GM04504 (cell line): Measurements from ENCODE around the gene SPATA2L.

Experiments used
- DNase-seq: peaks from one replicate; pipeline ENCODE4 v3.0.0-alpha.2; 2012; ENCODE audit warnings: low read depth

Gene SPATA2L

GRCh38 chr16:89701425-89702406 is at the start of gene SPATA2L:
TSS of gene SPATA2L (minus strand) at chr16:89701705. CDS start at chr16:89701232, 473 bp downstream.
- peak; percentile 44 for DNase-seq

DNA sequence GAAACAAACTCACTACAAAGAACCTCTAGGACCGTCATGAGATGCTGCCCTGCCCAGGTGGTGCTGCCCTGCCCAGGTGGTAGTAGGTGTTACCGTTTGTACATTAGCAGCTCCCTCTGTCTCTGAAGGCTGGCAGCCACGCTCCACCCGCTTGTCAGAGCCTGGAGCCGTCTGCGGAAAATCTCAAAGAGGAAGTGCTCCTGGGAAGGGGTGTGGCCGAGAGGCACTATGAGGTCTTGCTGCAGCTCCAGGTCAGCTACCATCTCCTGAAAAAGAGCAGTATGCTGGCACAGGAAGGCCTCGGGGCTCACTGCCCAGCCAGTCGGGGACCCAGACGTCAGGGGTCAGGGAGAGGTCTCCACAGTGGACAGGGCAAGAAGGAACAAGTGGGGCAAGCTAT is 48.1 kb upstream of the SPATA2L start:
- DNase-seq = no peak

DNA sequence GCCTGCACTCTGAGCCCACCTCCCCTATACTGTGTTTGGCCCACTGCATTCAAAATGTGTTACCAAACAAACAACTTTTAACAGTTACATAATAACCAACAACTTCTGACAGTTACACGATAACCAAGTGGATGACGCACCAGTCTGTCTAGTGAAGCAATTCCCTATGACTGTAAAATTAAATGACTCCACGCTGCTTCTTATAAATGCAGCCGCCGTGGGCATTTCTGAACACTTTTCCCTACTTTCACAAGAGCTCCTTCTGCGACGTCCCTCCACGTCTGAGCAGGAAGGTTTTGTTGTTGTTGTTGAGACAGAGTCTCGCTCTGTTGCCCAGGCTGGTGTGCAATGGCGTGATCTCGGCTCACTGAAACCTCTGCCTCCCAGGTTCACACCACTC is 47.4 kb upstream of the SPATA2L start:
- no peak for DNase-seq

GRCh38 chr16:89748076-89748475 is 46.6 kb upstream of the SPATA2L start:
- DNase-seq = no peak

- DNase-seq = no peak
Measured at GRCh38 chr16:89746043-89746442, 44.5 kb upstream of the SPATA2L start.

GRCh38 chr16:89744813-89745212 is 43.3 kb upstream of the SPATA2L start:
- no peak for DNase-seq

DNA sequence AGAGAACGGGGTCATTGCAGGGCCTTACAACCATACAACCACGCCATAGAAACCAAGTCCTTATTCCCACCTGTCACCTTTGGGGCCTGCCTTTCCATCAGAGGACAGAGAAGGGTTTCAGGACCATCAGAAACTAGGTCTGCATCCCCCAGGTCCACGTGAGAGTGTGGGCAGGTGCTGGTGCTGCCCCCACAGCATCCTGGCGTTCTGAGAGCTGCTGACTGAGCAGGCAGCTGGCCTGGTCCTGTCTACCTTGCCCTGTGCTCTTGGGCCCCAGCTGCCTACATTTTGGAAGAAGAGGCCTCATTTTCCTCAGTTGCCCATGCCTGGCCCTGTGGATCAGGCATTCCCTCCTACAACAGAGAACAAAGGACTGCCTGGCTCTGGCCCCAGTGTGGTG is 41.4 kb upstream of the SPATA2L start:
- no peak for DNase-seq

DNA sequence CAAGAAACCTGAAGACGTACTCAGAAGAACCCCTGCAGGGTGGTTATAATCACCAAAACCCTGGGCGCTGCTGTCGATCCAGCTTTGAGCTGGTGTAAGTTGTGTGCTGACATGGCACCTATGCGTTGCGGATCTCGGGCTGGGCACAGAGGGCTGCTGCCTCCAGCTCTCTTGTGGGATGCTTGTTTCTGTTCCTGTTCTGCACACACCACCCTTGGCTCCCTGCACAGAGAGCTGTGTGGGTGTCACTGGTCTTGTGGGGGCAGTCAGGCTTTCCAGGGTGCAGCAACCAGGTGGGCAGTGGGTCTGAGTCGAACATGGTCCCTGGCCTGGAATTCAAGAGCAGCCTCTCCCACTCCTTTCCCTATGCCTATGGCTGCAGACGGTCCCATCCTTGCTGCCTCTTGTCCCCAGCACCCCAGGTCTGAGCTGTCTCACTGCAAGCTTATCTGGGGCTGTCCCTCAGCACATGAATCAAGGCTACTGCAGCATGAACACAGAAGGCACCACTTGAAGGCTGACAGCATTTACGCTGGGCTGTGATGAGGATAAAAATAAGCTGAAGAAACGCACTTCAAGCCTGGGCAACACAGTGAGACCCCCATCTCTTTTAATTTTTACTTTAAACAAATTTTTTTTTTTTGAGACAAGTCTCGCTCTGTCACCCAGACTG is 40.0 kb upstream of the SPATA2L start:
- no peak for DNase-seq

DNA sequence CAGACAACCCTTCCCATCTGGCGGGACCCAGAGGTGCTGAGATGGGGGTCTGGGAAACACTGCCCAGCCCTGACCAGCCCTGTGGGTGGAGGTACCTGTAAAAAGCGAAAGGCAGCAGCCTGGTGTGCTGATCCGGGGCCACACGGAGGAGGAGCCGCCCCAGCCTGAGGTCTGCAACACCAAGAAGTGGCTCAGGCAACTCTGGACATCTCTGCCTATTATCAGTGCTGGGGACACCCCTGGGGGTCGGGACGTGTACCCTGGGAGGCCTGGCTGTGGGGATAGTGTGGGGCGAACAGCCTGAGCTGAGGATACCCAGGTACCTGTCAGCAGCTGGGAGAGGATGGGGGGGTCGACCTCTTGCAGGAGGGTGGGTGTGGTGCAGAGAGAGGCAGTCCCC is 37.9 kb upstream of the SPATA2L start:
- no peak for DNase-seq

DNA sequence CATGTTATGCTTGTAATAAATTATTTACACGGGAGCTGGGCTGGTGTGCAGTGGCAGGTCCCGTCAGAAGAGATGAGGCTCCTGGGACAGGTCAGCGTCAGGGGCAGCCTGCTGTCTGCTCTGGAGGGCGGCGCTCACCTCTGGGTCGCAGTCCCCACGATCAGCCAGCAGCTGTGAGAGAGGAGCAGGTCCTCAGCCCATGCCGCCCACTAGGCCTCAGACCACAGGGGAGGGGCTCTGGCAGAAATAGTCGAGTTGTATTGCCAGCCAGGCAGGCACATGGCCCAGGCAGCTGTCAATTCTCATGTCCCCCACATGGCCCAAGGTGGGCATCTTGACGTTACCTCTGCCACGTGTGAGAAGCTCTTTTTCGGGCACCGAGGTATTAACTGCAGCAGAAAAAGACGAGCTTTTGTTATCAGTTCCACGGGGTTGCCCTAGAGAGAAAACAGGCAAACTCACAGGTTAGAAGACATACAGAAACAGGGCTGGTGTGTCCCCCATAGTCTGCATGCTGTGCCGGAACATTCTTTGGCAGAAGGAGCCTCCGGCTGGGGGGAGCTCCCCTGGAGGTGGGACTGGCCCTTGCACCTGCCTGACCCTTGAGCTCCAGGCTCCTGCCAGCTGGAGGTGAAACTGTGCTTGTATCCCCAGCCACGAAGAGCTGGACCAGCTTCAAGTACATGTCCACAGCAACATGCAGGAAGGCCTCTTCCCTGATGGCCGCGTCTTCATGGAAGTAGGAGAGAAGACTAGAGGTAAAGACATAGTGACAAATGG is 37.2 kb upstream of the SPATA2L start:
- no peak for DNase-seq

- DNase-seq = no peak
Measured at GRCh38 chr16:89738072-89738377, 36.5 kb upstream of the SPATA2L start.

- DNase-seq = no peak
Measured at GRCh38 chr16:89737341-89738071, 36.0 kb upstream of the SPATA2L start.

DNA sequence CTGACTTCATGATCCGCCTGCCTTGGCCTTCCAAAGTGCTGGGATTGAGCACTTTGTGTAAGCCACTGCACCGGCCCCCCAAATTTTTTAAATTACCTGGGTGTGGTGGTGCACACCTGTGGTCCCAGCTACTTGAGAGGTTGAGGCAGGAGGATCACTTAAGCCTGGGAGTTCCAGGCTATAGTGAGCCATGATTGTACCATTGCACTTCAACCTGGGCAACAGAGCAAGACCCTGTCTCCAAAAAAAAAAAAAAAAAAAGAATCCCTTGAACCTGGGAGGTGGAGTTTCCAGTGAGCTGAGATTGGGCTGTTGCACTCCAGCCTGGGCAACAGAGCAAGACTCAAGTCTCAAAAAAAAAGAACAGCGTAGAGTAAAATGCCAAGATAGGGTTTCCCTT is 35.0 kb upstream of the SPATA2L start:
- no peak for DNase-seq

GRCh38 chr16:89733792-89734191 is 32.3 kb upstream of the SPATA2L start:
- DNase-seq = no peak

DNA sequence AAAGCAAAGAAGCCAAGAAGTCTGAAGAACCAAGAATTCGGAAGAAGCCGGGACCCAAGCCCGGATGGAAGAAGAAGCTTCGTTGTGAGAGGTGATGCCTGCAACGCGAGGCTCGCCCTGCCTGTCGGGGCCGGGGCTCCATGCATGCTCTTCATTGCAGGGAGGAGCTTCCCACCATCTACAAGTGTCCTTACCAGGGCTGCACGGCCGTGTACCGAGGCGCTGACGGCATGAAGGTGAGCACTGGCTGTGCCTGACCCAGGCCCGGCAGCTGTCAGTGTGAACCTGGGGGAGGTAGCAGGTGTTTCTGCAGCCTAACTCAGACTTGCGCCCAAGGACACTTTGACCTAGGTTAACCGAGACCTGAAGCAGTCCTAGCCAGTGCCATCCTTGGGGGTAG is 31.8 kb upstream of the SPATA2L start:
- DNase-seq = no peak

DNA sequence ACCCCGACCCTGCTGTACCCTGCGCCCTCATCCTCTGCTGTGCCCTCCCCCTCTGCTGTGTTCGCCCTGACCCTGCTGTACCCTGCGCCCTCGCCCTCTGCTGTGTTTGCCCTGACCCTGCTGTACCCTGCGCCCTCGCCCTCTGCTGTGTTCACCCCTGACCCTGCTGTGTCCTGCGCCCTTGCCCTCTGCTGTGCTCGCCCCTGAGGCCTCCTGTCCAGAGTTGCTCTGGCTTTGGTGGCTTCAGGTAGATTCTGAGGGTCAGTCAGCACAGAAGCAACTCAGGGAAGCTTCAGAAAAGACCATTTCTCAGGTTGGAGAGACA is 31.4 kb upstream of the SPATA2L start:
- no peak for DNase-seq

DNA sequence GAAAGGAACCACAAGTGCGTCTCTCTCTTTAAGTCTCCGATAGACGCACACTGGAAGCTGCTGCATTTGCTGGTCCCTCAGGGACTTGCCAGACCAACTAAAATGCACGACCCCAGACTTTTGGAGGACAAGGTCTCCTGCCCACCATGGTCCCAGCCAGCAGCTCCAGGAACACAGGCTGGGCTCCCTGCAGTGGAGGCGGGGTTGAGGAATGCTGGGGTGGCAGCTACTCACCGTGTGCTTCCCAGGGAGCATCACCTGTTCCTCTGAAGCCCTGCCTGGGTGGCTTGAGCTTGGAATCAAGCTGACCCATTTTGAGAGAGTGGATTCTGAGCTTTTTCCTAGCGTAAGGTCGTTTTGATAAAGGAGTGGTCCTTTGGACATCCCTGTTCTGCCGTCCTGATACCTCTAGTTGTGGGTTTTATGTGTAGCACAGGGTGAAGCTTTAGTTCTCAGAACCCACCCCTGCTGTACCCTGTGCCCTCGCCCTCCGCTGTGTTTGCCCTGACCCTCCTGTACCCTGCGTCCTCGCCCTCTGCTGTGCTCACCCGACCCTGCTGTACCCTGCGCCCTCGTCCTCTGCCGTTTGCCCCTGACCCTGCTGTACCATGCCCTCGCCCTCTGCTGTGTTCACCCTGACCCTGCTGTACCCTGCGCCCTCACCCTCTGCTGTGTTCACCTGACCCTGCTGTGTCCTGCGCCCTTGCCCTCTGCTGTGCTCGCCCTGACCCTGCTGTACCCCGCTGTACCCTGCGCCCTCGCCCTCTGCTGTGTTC is 30.8 kb upstream of the SPATA2L start:
- DNase-seq = no peak

GRCh38 chr16:89730610-89731234 is 29.2 kb upstream of the SPATA2L start:
- DNase-seq = no peak

- DNase-seq = no peak
Measured at GRCh38 chr16:89729863-89730593, 28.5 kb upstream of the SPATA2L start.

GRCh38 chr16:89729293-89729692 is 27.8 kb upstream of the SPATA2L start:
- no peak for DNase-seq
